Stomach (tissue), 4 donors: ENCODE measurements around the gene LHFPL3.

Experiments used
- EP300 ChIP-seq: sonication (generic); formaldehyde crosslinking; IDR thresholded peaks from one replicate; pipeline ENCODE4 v1.6.1; 2017; ENCODE audit warnings: antibody characterized with exemption
- POLR2A ChIP-seq, 4 donors: fragments of 450-650 bp; IDR thresholded peaks; one replicate each; pipeline ENCODE4 v1.6.1; 2016; ENCODE audit warnings: antibody characterized with exemption in 4 of 4, control low read depth in 2 of 4, mild to moderate bottlenecking in 1 of 4, moderate library complexity in 1 of 4
- POLR2AphosphoS5 ChIP-seq, 3 donors: sonication (generic); formaldehyde crosslinking; IDR thresholded peaks; one replicate each; pipeline ENCODE4 v1.6.1; 2016; ENCODE audit warnings: antibody characterized with exemption in 3 of 3

DNA sequence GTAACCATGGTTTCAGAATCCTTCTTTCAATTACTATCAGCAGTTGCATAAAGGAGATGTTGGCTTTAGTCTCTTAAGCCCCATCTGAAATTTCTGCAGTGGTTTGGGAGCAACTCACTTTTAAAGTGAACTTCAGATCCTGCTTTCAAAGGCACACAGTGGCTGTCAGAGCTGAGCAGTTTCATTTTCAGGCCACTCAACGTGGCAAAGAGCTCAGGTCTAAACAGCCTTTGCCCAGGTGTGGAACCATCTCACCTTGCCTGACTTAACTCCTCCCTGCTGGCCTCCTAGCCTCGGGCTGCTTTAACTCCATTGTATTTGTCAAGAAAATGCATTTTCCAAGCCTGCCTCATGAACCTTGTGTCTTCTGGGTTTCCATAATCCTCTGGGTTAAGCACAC lies 488.1 kb downstream of the LHFPL3 start:
- TF ChIP-seq POLR2AphosphoS5 (IDR thresholded peaks at IDR 0.05), result no peak
- no peak for TF ChIP-seq POLR2A (IDR thresholded peaks at IDR 0.05)
- TF ChIP-seq EP300, result no peak
